Body of pancreas (tissue), 4 donors: Measurements from ENCODE around the gene PACRG.

ENCODE experiments used
- CTCF ChIP-seq, 7 experiments: fragments of 450-650 bp in 4 of 7; fragments of 200-600 bp in 3 of 7; sonication (generic) in 3 of 7; IDR thresholded peaks; one replicate each; pipeline ENCODE4 v1.5.1; 2016 to 2019; ENCODE audit warnings: antibody characterized with exemption in 7 of 7
- POLR2A ChIP-seq, 3 donors: fragments of 450-650 bp; IDR thresholded peaks; one replicate each; pipeline ENCODE4 v1.6.1; 2016; ENCODE audit warnings: antibody characterized with exemption in 3 of 3, mild to moderate bottlenecking in 2 of 3

- TF ChIP-seq POLR2A (IDR thresholded peaks at IDR 0.05) = no peak
- no peak for TF ChIP-seq CTCF (IDR thresholded peaks at IDR 0.05)
These were observed 246.2 kb downstream of the PACRG start for GRCh38 chr6:162973980-162974379.
